Suprapubic skin (tissue), 3 donors: ENCODE data around the gene HEPACAM.

Source experiments
- CTCF ChIP-seq, 2 donors: fragments of 200-600 bp in 1 of 2; fragments of 450-650 bp in 1 of 2; sonication (generic) in 1 of 2; IDR thresholded peaks; one replicate each; pipeline ENCODE4 v1.5.1; 2016 to 2019; ENCODE audit warnings: antibody characterized with exemption in 2 of 2, mild to moderate bottlenecking in 1 of 2, moderate library complexity in 1 of 2
- POLR2A ChIP-seq, 2 donors: fragments of 450-650 bp; IDR thresholded peaks; one replicate each; pipeline ENCODE4 v1.6.1; 2017; ENCODE audit warnings: antibody characterized with exemption in 2 of 2, mild to moderate bottlenecking in 2 of 2, moderate library complexity in 2 of 2

- no peak for TF ChIP-seq CTCF (IDR thresholded peaks at IDR 0.05)
- no peak for TF ChIP-seq POLR2A (IDR thresholded peaks at IDR 0.05)
Observed at GRCh38 chr11:124897674-124898262, 38.1 kb downstream of the HEPACAM start, which contains the start of gene ROBO4.
